OCI-LY3 (cell line): Measurements from ENCODE around the gene REN.

Experiments
- H2AFZ ChIP-seq: fragments of 200-600, 300-600 bp; shearing (Covaris generic); 2 replicates; pipeline ENCODE4 v1.6.0; 2014; ENCODE audit warnings: antibody characterized with exemption, low read depth, low read length
- H3K27ac ChIP-seq: fragments of 200-600, 300-600 bp; sonication (generic); 2 replicates; pipeline ENCODE4 v1.5.1; 2014; ENCODE audit warnings: mild to moderate bottlenecking, low read length, moderate library complexity, mixed read lengths
- H3K27me3 ChIP-seq: fragments of 200-600, 300-600 bp; sonication (generic); 2 replicates; pipeline ENCODE4 v1.6.1; 2014; ENCODE audit warnings: low read depth, low read length, mixed read lengths
- H3K36me3 ChIP-seq: fragments of 200-600, 300-600 bp; sonication (generic); replicated peaks from 2 replicates; pipeline ENCODE3; 2014; ENCODE audit warnings: low read depth, low read length, mixed read lengths
- H3K4me1 ChIP-seq: fragments of 300-600, 200-600 bp; sonication (generic); 2 replicates; pipeline ENCODE4 v1.6.1; 2014; ENCODE audit warnings: low read length, mixed read lengths
- H3K4me2 ChIP-seq: fragments of 200-600, 300-600 bp; sonication (generic); 2 replicates; pipeline ENCODE4 v1.6.1; 2014; ENCODE audit warnings: low read length, mixed read lengths
- H3K4me3 ChIP-seq: fragments of 300-600, 200-600 bp; sonication (generic); 2 replicates; pipeline ENCODE4 v1.5.1; 2014; ENCODE audit warnings: antibody characterized with exemption, mild to moderate bottlenecking, low read length, moderate library complexity
- H3K79me2 ChIP-seq: fragments of 300-600, 200-600 bp; shearing (Covaris generic); 2 replicates; pipeline ENCODE4 v1.6.1; 2014; ENCODE audit warnings: mild to moderate bottlenecking, low read length, mixed read lengths
- H3K9ac ChIP-seq: fragments of 300-600, 200-600 bp; shearing (Covaris generic); 2 replicates; pipeline ENCODE4 v1.6.0; 2014; ENCODE audit warnings: mild to moderate bottlenecking, low read length, moderate library complexity
- H3K9me3 ChIP-seq: fragments of 200-600, 300-600 bp; shearing (Covaris generic); 2 replicates; pipeline ENCODE4 v1.6.1; 2014; ENCODE audit warnings: low read length, mixed read lengths; ENCODE audit not compliant: insufficient read depth
- H4K20me1 ChIP-seq: fragments of 200-600, 300-600 bp; sonication (generic); 2 replicates; pipeline ENCODE4 v1.6.1; 2016; ENCODE audit warnings: low read length, mixed read lengths; ENCODE audit not compliant: insufficient read depth
- EZH2phosphoT487 ChIP-seq: fragments of 200-600 bp; shearing (Covaris generic); IDR thresholded peaks from 2 replicates; pipeline ENCODE4 v1.6.1; 2018; ENCODE audit warnings: antibody characterized with exemption, mixed run types, low read depth
- TF ChIP-seq, protein P1 (sequence below): fragments of 200-600, 300-600 bp; sonication (generic); IDR thresholded peaks from 2 replicates; pipeline ENCODE4 v1.5.1; 2014; ENCODE audit warnings: antibody characterized with exemption, low read length, low read depth

The REN gene

DNA sequence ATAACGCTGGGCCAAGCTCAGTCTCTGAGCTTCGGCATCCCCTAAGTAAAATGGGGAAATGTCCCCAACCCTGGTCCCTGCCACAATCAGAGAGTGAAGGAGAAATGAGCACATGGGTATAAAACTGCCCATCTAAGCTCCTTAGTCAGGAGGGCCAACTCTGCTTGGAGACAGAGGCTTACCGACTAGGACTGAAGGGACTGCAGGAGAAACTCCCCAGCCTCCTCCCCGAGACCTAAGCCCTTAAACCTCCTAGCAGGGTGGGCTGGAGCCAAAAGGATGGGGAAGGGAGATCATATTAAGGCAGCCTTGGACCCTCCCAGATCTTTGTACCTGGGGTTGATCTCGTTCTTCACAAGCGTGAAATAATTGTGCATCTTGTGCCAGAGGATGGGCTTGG, 19.8 kb downstream of the REN start:
- TF ChIP-seq, protein P1, sequence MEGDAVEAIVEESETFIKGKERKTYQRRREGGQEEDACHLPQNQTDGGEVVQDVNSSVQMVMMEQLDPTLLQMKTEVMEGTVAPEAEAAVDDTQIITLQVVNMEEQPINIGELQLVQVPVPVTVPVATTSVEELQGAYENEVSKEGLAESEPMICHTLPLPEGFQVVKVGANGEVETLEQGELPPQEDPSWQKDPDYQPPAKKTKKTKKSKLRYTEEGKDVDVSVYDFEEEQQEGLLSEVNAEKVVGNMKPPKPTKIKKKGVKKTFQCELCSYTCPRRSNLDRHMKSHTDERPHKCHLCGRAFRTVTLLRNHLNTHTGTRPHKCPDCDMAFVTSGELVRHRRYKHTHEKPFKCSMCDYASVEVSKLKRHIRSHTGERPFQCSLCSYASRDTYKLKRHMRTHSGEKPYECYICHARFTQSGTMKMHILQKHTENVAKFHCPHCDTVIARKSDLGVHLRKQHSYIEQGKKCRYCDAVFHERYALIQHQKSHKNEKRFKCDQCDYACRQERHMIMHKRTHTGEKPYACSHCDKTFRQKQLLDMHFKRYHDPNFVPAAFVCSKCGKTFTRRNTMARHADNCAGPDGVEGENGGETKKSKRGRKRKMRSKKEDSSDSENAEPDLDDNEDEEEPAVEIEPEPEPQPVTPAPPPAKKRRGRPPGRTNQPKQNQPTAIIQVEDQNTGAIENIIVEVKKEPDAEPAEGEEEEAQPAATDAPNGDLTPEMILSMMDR, result no peak
- no peak for TF ChIP-seq EZH2phosphoT487
- Histone ChIP-seq H3K9ac (no peak overlapping the region), H3K27me3 (peaks cover 38% of the 10 kb centered on the region), H2AFZ (no peak overlapping the region), H3K36me3 (no peaks in the 10 kb centered on the region), H4K20me1 (no peaks in the 10 kb centered on the region), H3K4me3 (no peak overlapping the region), H3K9me3 (no peaks in the 10 kb centered on the region), H3K4me1 (no peaks in the 10 kb centered on the region), H3K79me2 (no peaks in the 10 kb centered on the region), H3K27ac (no peak overlapping the region), H3K4me2 (no peak overlapping the region)

GRCh38 chr1:204145033-204145504, 21.1 kb downstream of the REN start:
- Histone ChIP-seq H3K4me1 (no peaks in the 10 kb centered on the region), H3K4me3 (no peak overlapping the region), H3K27me3 (peaks cover 43% of the 10 kb centered on the region), H3K27ac (no peak overlapping the region), H3K4me2 (no peak overlapping the region), H4K20me1 (no peaks in the 10 kb centered on the region), H3K79me2 (no peaks in the 10 kb centered on the region), H3K36me3 (no peaks in the 10 kb centered on the region), H3K9me3 (no peaks in the 10 kb centered on the region), H3K9ac (no peak overlapping the region), H2AFZ (no peak overlapping the region)
- no peak for TF ChIP-seq EZH2phosphoT487
- TF ChIP-seq, protein P1, result no peak

DNA sequence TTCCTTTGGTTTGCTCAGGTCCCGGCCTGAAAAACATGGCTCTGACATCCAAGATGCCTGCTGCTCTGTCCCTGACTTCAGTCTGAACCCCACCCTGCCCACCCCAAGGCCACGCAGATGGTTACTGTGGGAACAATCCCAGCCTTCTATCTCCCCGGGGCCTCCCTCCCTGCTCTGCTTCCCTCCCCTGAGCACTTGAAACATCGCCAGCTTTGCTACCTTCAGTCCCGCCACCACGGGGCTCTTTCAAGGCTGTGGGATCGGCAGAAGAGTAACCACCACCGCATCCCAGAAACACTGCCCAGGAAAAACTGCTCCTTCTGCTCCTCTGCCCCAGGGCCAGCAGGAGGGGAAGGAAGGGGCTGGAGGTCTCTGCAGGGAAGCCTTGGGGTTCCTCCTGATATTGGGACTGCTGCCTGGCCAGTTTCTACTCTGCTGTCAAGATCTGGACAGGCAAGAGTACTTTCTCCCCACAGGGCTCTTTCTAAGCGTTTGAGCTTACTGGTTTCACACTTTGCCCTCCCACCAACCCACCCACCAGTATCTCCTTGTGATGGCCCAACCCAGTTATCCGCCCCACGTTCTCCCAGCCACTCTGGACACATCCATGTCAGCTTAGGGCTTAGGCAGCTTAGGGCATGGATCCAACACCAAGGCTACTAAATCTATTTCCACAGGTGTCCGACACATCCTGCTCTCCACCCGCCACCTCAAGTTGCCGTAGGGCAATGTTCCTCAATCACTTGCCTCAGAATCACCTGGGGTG, 22.7 kb downstream of the REN start:
- no peak overlapping the region for H3K4me3 ChIP-seq
- no peaks in the 10 kb centered on the region for H4K20me1 ChIP-seq
- no peaks in the 10 kb centered on the region for H3K9me3 ChIP-seq
- H2AFZ ChIP-seq, result no peak overlapping the region
- peaks cover 48% of the 10 kb centered on the region for H3K27me3 ChIP-seq
- no peaks in the 10 kb centered on the region for H3K36me3 ChIP-seq
- no peak overlapping the region for H3K27ac ChIP-seq
- no peak overlapping the region for H3K4me2 ChIP-seq
- H3K9ac ChIP-seq, result no peak overlapping the region
- H3K4me1 ChIP-seq, result no peaks in the 10 kb centered on the region
- no peak for TF ChIP-seq EZH2phosphoT487
- TF ChIP-seq, protein P1, result no peak
- no peaks in the 10 kb centered on the region for H3K79me2 ChIP-seq

- no peaks in the 10 kb centered on the region for H3K79me2 ChIP-seq
- TF ChIP-seq EZH2phosphoT487, result no peak
- TF ChIP-seq, protein P1, result no peak
- no peak overlapping the region for H2AFZ ChIP-seq
- no peaks in the 10 kb centered on the region for H3K4me1 ChIP-seq
- no peaks in the 10 kb centered on the region for H3K36me3 ChIP-seq
- peaks cover 50% of the 10 kb centered on the region for H3K27me3 ChIP-seq
- no peak overlapping the region for H3K27ac ChIP-seq
- no peak overlapping the region for H3K9ac ChIP-seq
- no peaks in the 10 kb centered on the region for H4K20me1 ChIP-seq
- H3K9me3 ChIP-seq, result no peaks in the 10 kb centered on the region
- no peak overlapping the region for H3K4me2 ChIP-seq
- H3K4me3 ChIP-seq, result no peak overlapping the region
Measured at GRCh38 chr1:204142032-204142974, 23.8 kb downstream of the REN start.
